ENCODE measurements around the gene MYBPHL. TPM values are rescaled to one million over a fixed set of nuclear protein-coding genes. Genes with fewer than 3 reads are reported as not detected.

Gene MYBPHL
- total and polyA plus RNA-seq, 4 experiments from 2014 or later = not detected

DNA sequence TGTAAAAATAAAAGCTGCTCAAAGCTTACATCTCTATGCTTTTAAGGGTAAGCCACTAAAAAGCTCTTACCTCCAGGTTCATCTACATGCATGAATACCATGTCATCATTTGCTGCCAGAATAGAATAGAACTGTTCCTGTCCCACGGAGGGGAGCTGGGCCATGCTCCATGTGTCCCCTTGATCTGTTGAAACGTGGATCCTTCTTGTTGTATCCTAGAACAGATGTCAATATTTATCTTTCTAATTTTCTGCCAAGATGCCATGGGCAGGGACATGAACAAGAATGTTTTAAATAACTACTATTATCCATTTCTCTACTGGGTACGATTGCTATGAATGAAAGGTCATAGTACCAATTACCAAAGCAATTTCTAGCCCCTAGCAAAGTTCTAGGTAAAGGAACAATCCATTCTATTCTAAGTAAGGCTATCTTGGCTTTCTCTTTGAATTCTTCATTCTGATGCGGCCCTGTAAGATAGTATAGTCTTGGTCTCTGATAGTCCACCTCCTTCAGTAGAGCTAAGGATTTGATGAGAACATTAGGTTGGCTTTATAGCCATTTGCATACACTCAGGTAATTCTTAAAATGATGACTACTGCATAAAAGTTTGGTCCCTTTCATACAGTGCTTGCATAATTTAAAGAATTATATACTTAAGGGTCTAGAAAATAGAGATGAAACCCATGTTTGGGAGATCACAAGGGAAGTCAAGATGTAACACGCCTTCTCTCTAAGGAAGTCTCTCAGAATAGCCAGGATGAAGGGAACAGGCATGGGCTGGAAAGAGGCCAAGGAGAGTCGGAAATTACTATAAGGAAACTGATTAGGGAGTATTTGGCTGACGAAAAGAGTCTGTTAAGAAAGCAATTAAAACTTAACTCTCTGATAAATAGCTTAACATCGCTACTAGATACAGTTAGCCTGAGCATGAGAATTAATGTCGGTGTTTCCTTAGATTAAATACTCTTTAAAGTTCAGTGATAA, 35.4 kb upstream of the MYBPHL start:
- Histone ChIP-seq H3K36me3 (ENCODE audit: insufficient read depth, low read length) (no peaks in the 10 kb centered on the region), H3K27me3 (ENCODE audit: insufficient read depth, low read length) (no peaks in the 10 kb centered on the region), H3K4me1 (ENCODE audit: insufficient read depth, low read length) (no peaks in the 10 kb centered on the region), H3K4me3 (ENCODE audit: low read length in 2 of 2) (no peak overlapping the region), H3K27ac (ENCODE audit: low read depth, low read length) (no peak overlapping the region), H3K9me3 (ENCODE audit: control insufficient read depth in 1 of 2, low read length in 2 of 2) (no peaks in the 10 kb centered on the region)
- peaks cover 5 to 12% of the 10 kb centered on the region in 2 donors for H3K27me3 Mint-ChIP-seq
- no peaks in the 10 kb centered on the region for H3K4me1 Mint-ChIP-seq
- H3K27ac Mint-ChIP-seq = no peak overlapping the region
- no peak overlapping the region for H3K4me3 Mint-ChIP-seq
- no peak for DNase-seq
- ChIA-PET CTCF (ENCODE audit: partially characterized antibody) (no interaction called here), POLR2A (ENCODE audit: partially characterized antibody) (no interaction called here)
- H3K36me3 Mint-ChIP-seq = no peaks in the 10 kb centered on the region
- intact Hi-C loops (cut with micrococcal nuclease) = no loop called here
- no peaks in the 10 kb centered on the region for H3K9me3 Mint-ChIP-seq

DNA sequence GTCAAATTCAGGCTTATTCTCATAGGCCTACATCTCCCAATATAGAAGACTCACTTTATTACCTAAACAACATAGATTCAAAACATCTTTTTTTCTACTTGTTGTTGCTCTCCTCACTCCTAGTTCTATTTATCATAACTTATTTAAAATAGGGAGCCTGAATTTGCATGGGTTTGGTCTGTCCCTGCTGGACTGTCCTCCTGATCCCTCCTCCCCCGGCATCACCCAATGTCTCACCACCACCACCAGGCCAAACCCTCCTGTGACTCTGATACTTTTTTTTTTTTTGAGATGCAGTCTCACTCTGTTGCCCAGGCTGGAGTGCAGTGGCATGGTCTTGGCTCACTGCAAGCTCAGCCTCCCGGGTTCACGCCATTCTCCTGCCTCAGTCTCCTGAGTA, 31.8 kb upstream of the MYBPHL start:
- H3K27me3 ChIP-seq (ENCODE audit: insufficient read depth, low read length) = no peaks in the 10 kb centered on the region
- POLR2A ChIA-PET (ENCODE audit: partially characterized antibody) = no interaction called here
- Mint-ChIP-seq H3K4me1 (no peaks in the 10 kb centered on the region), H3K4me3 (no peak overlapping the region), H3K36me3 (no peaks in the 10 kb centered on the region), H3K27me3 (peaks cover 2 to 3% of the 10 kb centered on the region in 2 donors), H3K27ac (no peak overlapping the region), H3K9me3 (no peaks in the 10 kb centered on the region)
- H3K4me3 ChIP-seq (ENCODE audit: low read length in 2 of 2) = no peak overlapping the region
- no peak overlapping the region for H3K27ac ChIP-seq (ENCODE audit: low read depth, low read length)
- DNase-seq = no peak
- intact Hi-C loops (cut with micrococcal nuclease) = no loop called here
- CTCF ChIA-PET (ENCODE audit: partially characterized antibody) = no interaction called here
- H3K9me3 ChIP-seq (ENCODE audit: control insufficient read depth in 1 of 2, low read length in 2 of 2) = no peaks in the 10 kb centered on the region
- no peaks in the 10 kb centered on the region for H3K4me1 ChIP-seq (ENCODE audit: insufficient read depth, low read length)
- no peaks in the 10 kb centered on the region for H3K36me3 ChIP-seq (ENCODE audit: insufficient read depth, low read length)

GRCh38 chr1:109338091-109338490, 31.3 kb upstream of the MYBPHL start:
- Mint-ChIP-seq H3K4me3 (no peak overlapping the region), H3K4me1 (no peaks in the 10 kb centered on the region), H3K36me3 (no peaks in the 10 kb centered on the region), H3K9me3 (peaks cover 0 to 3% (median 0%) of the 10 kb centered on the region in 8 donors), H3K27ac (no peak overlapping the region), H3K27me3 (peaks cover under 1 to 2% of the 10 kb centered on the region in 2 donors)
- no peak overlapping the region for H3K27ac ChIP-seq (ENCODE audit: low read depth, low read length)
- DNase-seq = no peak
- ChIA-PET POLR2A (ENCODE audit: partially characterized antibody) (no interaction called here), CTCF (ENCODE audit: partially characterized antibody) (no interaction called here)
- H3K27me3 ChIP-seq (ENCODE audit: insufficient read depth, low read length) = no peaks in the 10 kb centered on the region
- no peaks in the 10 kb centered on the region for H3K9me3 ChIP-seq (ENCODE audit: control insufficient read depth in 1 of 2, low read length in 2 of 2)
- H3K4me1 ChIP-seq (ENCODE audit: insufficient read depth, low read length) = no peaks in the 10 kb centered on the region
- intact Hi-C loops (cut with micrococcal nuclease) = no loop called here
- no peaks in the 10 kb centered on the region for H3K36me3 ChIP-seq (ENCODE audit: insufficient read depth, low read length)
- H3K4me3 ChIP-seq (ENCODE audit: low read length in 2 of 2) = no peak overlapping the region

DNA sequence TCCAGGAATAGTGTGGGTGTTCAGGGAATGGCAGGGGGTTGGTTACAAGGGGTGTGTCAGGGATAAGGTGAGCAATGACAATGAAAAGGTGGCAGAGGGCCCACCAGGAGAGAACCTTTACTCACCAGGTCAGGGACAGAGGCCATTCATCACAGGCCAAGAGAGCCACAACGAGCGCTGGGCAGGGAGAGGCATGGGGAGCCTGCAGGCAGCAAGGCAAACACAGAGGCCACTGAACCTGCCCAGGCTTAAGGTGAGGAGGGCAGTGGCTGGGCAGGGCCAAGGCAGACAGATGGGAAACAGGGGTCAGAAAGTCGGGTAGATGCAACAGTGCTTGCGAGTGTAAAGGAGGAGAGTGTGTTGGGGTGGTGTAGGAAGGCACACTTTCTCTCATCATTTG, 28.3 kb upstream of the MYBPHL start:
- ChIA-PET POLR2A (ENCODE audit: partially characterized antibody) (no interaction called here), CTCF (ENCODE audit: partially characterized antibody) (no interaction called here)
- Mint-ChIP-seq H3K27ac (no peak overlapping the region), H3K9me3 (peaks cover 0 to 26% (median 17%) of the 10 kb centered on the region in 8 donors), H3K27me3 (no peaks in the 10 kb centered on the region), H3K36me3 (peaks cover 4 to 6% of the 10 kb centered on the region in 2 donors), H3K4me1 (no peaks in the 10 kb centered on the region), H3K4me3 (no peak overlapping the region)
- no peak for DNase-seq
- H3K36me3 ChIP-seq (ENCODE audit: insufficient read depth, low read length) = no peaks in the 10 kb centered on the region
- no peaks in the 10 kb centered on the region for H3K4me1 ChIP-seq (ENCODE audit: insufficient read depth, low read length)
- no peaks in the 10 kb centered on the region for H3K9me3 ChIP-seq (ENCODE audit: control insufficient read depth in 1 of 2, low read length in 2 of 2)
- intact Hi-C loops (cut with micrococcal nuclease) = no loop called here
- no peak overlapping the region for H3K4me3 ChIP-seq (ENCODE audit: low read length in 2 of 2)
- H3K27ac ChIP-seq (ENCODE audit: low read depth, low read length) = no peak overlapping the region
- H3K27me3 ChIP-seq (ENCODE audit: insufficient read depth, low read length) = no peaks in the 10 kb centered on the region

DNA sequence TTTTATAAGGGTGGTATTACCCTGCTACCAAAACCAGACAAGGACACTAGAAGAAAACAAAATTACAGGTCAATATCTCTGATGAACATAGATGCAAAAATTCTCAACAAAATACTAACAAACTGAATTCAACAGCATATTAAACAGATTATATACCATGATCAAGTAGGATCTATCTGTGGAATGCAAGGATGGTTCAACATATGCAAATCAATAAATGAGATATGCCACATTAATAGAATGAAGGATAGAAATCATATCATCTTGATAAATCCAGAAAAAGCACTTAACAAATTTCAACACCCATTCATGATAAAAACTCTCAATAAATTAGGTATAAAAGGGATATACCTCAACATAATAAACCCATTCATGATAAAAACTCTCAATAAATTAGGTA, 24.3 kb upstream of the MYBPHL start:
- Mint-ChIP-seq H3K4me3 (no peak overlapping the region), H3K9me3 (peaks cover 0 to 31% (median 23%) of the 10 kb centered on the region in 8 donors), H3K4me1 (no peaks in the 10 kb centered on the region), H3K36me3 (peaks cover 4 to 9% of the 10 kb centered on the region in 2 donors), H3K27ac (no peak overlapping the region), H3K27me3 (peaks cover 4 to 5% of the 10 kb centered on the region in 2 donors)
- DNase-seq = no peak
- POLR2A ChIA-PET (ENCODE audit: partially characterized antibody) = no interaction called here
- H3K27ac ChIP-seq (ENCODE audit: low read depth, low read length) = no peak overlapping the region
- H3K4me3 ChIP-seq (ENCODE audit: low read length in 2 of 2) = no peak overlapping the region
- H3K27me3 ChIP-seq (ENCODE audit: insufficient read depth, low read length) = no peaks in the 10 kb centered on the region
- intact Hi-C loops (cut with micrococcal nuclease) = no loop called here
- H3K36me3 ChIP-seq (ENCODE audit: insufficient read depth, low read length) = no peaks in the 10 kb centered on the region
- H3K9me3 ChIP-seq (ENCODE audit: control insufficient read depth in 1 of 2, low read length in 2 of 2) = no peaks in the 10 kb centered on the region
- no peaks in the 10 kb centered on the region for H3K4me1 ChIP-seq (ENCODE audit: insufficient read depth, low read length)
- CTCF ChIA-PET (ENCODE audit: partially characterized antibody) = interaction anchor here (0.7 kb wide), 1 partner anchor 876 kb away, joined by 4 read pairs; no protein-coding TSS in a partner anchor

DNA sequence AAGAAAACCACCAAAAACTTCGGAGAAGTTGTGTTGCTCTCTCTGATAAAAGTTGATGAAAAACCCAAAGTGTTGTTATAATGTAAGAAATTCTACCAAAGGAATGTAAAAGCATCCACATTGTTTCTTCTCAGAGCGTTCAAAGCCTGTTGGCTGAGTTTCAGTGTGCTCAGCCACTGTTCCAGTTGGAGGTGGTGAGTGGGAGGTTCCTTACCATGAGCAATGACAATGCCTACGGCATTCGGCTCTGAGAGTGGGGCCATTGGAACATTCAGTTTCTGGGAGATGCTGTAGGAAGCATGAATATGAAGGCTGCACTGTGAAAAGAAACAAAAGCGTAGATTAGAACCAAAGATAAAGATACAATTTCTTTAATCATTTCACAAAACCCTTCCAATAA, 20.5 kb upstream of the MYBPHL start:
- ChIA-PET CTCF (ENCODE audit: partially characterized antibody) (no interaction called here), POLR2A (ENCODE audit: partially characterized antibody) (no interaction called here)
- Histone ChIP-seq H3K27me3 (ENCODE audit: insufficient read depth, low read length) (no peaks in the 10 kb centered on the region), H3K4me3 (ENCODE audit: low read length in 2 of 2) (no peak overlapping the region), H3K27ac (ENCODE audit: low read depth, low read length) (no peak overlapping the region), H3K4me1 (ENCODE audit: insufficient read depth, low read length) (no peaks in the 10 kb centered on the region), H3K9me3 (ENCODE audit: control insufficient read depth in 1 of 2, low read length in 2 of 2) (no peaks in the 10 kb centered on the region), H3K36me3 (ENCODE audit: insufficient read depth, low read length) (no peaks in the 10 kb centered on the region)
- H3K36me3 Mint-ChIP-seq = peaks cover 4 to 9% of the 10 kb centered on the region in 2 donors
- peaks cover 0 to 26% (median 21%) of the 10 kb centered on the region in 8 donors for H3K9me3 Mint-ChIP-seq
- intact Hi-C loops (cut with micrococcal nuclease) = no loop called here
- H3K4me3 Mint-ChIP-seq = no peak overlapping the region
- H3K27ac Mint-ChIP-seq = no peak overlapping the region
- DNase-seq = no peak
- peaks cover 4 to 8% of the 10 kb centered on the region in 2 donors for H3K27me3 Mint-ChIP-seq
- no peaks in the 10 kb centered on the region for H3K4me1 Mint-ChIP-seq

DNA sequence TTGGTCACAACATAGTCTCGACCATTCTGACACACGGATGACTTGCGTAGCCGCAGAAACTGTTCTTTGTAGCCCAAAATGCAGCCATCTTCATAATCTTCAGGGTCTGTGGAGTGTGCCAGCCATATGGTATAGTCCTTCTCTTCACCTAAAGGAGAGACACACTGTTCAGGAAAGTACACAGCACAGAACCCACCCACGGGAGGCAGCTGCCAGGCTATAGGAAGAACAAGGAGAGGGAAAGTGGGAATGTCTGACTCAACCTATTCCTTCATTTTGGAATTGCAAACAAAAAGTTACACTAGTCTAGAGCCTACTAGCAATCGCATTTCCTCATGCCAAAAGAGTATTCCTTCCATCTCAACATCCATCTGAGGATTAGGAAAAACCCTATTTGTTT, 16.2 kb upstream of the MYBPHL start:
- intact Hi-C loops (cut with micrococcal nuclease) = no loop called here
- Histone ChIP-seq H3K27me3 (ENCODE audit: insufficient read depth, low read length) (no peaks in the 10 kb centered on the region), H3K9me3 (ENCODE audit: control insufficient read depth in 1 of 2, low read length in 2 of 2) (no peaks in the 10 kb centered on the region), H3K27ac (ENCODE audit: low read depth, low read length) (no peak overlapping the region), H3K4me1 (ENCODE audit: insufficient read depth, low read length) (no peaks in the 10 kb centered on the region), H3K36me3 (ENCODE audit: insufficient read depth, low read length) (no peaks in the 10 kb centered on the region), H3K4me3 (ENCODE audit: low read length in 2 of 2) (no peak overlapping the region)
- POLR2A ChIA-PET (ENCODE audit: partially characterized antibody) = no interaction called here
- H3K36me3 Mint-ChIP-seq = no peaks in the 10 kb centered on the region
- no peak overlapping the region for H3K4me3 Mint-ChIP-seq
- no peak overlapping the region for H3K27ac Mint-ChIP-seq
- no peaks in the 10 kb centered on the region for H3K4me1 Mint-ChIP-seq
- CTCF ChIA-PET (ENCODE audit: partially characterized antibody) = no interaction called here
- peaks cover 7 to 10% of the 10 kb centered on the region in 2 donors for H3K27me3 Mint-ChIP-seq
- no peaks in the 10 kb centered on the region for H3K9me3 Mint-ChIP-seq
- DNase-seq = no peak

Measured in CD4-positive, alpha-beta memory T cell (primary cell).